Erythroblast (primary cell): ENCODE measurements around the gene LMNTD2.

Source experiments
- GATA1 ChIP-seq: IDR thresholded peaks from 2 replicates; pipeline ENCODE4 v1.6.1; 2011; ENCODE audit warnings: low read depth, mild to moderate bottlenecking, control low read depth, low read length, moderate library complexity
- POLR2A ChIP-seq: IDR thresholded peaks from 2 replicates; pipeline ENCODE4 v1.6.1; 2011; ENCODE audit warnings: mild to moderate bottlenecking, low read length

DNA sequence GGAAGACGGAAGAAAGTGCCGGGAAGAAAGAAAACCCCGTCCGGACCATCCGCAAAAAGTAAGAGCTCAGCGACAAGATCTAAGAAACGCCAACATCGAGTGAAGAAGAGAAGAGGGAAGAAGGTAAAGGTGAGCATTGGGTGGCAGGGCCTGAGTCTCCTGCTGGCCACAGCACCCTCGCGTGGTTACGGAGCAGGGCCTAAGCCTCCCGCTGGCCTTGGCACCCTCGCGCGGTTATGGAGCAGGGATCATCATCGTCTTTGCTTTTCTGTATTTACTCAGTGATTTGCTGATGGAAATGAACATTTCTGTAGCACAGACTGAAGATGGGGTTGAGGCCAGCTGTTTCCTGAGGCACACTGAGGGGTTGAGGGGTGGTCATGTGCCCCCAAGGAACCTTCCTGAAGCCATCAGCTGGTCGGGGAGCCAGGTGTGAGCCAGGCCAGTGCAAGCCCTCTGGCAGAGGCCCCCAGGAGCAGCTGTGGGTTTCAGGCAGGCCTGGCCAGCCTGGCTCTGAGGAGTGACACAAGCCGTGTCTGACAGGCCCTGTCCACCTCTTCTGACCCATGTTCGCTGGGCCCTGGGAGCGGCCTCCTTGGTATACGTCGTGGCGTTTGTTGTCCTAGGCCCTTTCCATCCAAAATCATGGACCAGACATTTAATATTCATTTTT lies 41.2 kb upstream of the LMNTD2 start:
- no peak for TF ChIP-seq POLR2A
- TF ChIP-seq GATA1 = no peak
